ENCODE measurements around the gene MOGAT3.

DNA sequence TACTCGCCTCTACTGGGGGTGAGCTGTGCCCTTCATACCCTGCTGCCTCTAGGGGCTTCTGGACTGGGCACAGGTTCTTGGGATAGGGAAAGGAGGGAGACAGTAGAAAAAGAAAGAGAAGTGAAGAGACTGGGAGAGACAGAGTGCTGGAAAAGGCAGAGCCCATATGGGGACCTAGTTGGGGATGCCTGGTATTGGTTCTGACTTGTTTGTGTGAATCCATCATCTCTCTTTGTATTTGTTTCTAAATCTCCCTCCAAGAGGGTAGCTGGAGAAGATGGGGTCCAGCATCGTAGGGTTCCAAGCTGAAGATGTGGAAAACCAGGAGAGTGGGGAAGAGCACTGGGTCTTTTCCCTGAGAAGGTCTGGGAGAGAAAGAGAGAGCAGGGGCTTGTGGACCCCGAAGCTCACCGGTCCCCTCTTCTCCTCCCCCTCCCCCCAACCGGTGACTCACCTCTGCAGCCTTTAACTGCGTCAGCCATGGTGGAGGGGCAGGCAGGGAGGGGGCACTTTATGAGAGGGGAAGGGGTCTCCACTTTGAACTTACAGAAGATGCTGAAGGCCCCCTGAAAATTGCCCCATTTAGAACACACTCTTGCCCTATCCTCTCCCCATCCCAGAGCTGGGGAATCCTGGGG is 32.3 kb downstream of the MOGAT3 start:
- TF ChIP-seq POLR2A (IDR thresholded peaks at IDR 0.05; ENCODE audit: low read depth, low read length), result no peak
- no peak for TF ChIP-seq POLR2AphosphoS5 (IDR thresholded peaks at IDR 0.05; ENCODE audit: low read depth, low read length)
- TF ChIP-seq TAF1 (IDR thresholded peaks at IDR 0.05; ENCODE audit: borderline replicate concordance, low read depth, low read length), result no peak
